Measurements from ENCODE around the gene NDRG2. TPM values are rescaled to one million over a fixed set of nuclear protein-coding genes. Genes with fewer than 3 reads are reported as not detected.

The NDRG2 gene
- 184 TPM for polyA plus RNA-seq (ENCODE audit: insufficient read length)

- DNase-seq: peak; percentile 68
Measured at GRCh38 chr14:21024585-21025370, at the start of gene NDRG2. NDRG2 (minus strand) TSS chr14:21025061; CDS start chr14:21023315, 1,746 bp downstream.

GRCh38 chr14:21073921-21074320, 49.1 kb upstream of the NDRG2 start:
- DNase-seq: no peak

GRCh38 chr14:21072781-21073339, 48.0 kb upstream of the NDRG2 start:
- no peak for DNase-seq

GRCh38 chr14:21072031-21072473, 47.2 kb upstream of the NDRG2 start:
- no peak for DNase-seq

- DNase-seq: peak; percentile 93
Measured at GRCh38 chr14:21071225-21072030, 46.6 kb upstream of the NDRG2 start.

- DNase-seq: peak; percentile 56
Measured at GRCh38 chr14:21070610-21071224, 45.9 kb upstream of the NDRG2 start.

- peak; percentile 77 for DNase-seq
Measured at GRCh38 chr14:21070083-21070609, 45.3 kb upstream of the NDRG2 start, which contains the start of gene ARHGEF40. ARHGEF40 (plus strand) TSS chr14:21070304; CDS start chr14:21070397, 93 bp downstream.

- DNase-seq: peak; percentile 80
Measured at GRCh38 chr14:21069388-21070082, 44.7 kb upstream of the NDRG2 start.

GRCh38 chr14:21068521-21069387, 43.9 kb upstream of the NDRG2 start:
- DNase-seq: peak; percentile 69

- no peak for DNase-seq
Measured at GRCh38 chr14:21066882-21067502, 42.1 kb upstream of the NDRG2 start.

GRCh38 chr14:21063479-21063878, 38.6 kb upstream of the NDRG2 start:
- DNase-seq: no peak

- no peak for DNase-seq
Measured at GRCh38 chr14:21061347-21061668, 36.4 kb upstream of the NDRG2 start.

- DNase-seq: no peak
Measured at GRCh38 chr14:21060614-21061346, 35.9 kb upstream of the NDRG2 start.

GRCh38 chr14:21059842-21060613, 35.2 kb upstream of the NDRG2 start:
- DNase-seq: no peak

GRCh38 chr14:21058903-21059302, 34.0 kb upstream of the NDRG2 start:
- DNase-seq: no peak

- DNase-seq: no peak
Measured at GRCh38 chr14:21057803-21058675, 33.2 kb upstream of the NDRG2 start, which contains the start of gene RNASE8. RNASE8 (plus strand) TSS chr14:21057822; CDS start chr14:21057893, 71 bp downstream.

GRCh38 chr14:21056520-21057163, 31.8 kb upstream of the NDRG2 start:
- no peak for DNase-seq

All from hindlimb muscle (tissue), 1 donor.